ENCODE results near the gene SGMS1.

DNA sequence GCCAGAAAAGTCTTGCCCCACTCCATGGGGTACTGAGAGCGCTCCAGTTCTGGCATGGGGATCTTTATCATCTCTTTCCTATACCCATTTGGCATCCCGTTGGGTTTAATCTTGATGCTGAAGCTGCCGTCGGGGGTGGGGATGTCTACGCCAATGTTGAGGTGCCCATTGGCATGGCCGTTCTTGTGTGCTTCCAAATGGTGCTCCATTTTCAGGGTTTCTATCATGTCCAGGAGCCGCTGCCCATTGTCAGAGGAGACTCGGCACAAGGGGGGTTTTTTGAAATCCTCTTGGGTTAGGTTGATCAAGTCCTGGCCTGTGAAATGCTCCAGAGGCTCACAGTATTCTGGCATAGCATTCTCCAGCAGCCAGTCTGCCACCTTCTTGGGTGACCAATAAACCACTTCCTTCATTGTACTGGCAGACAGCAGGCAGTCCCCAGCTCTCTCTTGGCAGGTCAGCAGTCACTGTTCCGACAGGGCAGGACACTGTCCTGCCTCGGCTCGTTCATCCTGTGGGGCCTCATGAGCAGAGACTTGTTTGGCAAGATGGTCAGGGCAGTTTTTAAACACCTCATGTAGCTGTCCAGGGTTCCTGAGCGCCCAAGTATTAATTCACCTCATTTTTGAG, 279.9 kb downstream of the SGMS1 start:
- TF ChIP-seq CTCF (optimal IDR thresholded peaks at IDR 0.05 in 1 of 3, IDR thresholded peaks at IDR 0.05 in 1 of 3, conservative IDR thresholded peaks at IDR 0.05 in 1 of 3; ENCODE audit: extremely low read depth in 1 of 3, insufficient read depth in 2 of 3, low read length in 3 of 3) (no peak), EZH2 (IDR thresholded peaks at IDR 0.05; ENCODE audit: low read length) (no peak)
